Measurements from ENCODE around the gene NR2E1.

Gene NR2E1

DNA sequence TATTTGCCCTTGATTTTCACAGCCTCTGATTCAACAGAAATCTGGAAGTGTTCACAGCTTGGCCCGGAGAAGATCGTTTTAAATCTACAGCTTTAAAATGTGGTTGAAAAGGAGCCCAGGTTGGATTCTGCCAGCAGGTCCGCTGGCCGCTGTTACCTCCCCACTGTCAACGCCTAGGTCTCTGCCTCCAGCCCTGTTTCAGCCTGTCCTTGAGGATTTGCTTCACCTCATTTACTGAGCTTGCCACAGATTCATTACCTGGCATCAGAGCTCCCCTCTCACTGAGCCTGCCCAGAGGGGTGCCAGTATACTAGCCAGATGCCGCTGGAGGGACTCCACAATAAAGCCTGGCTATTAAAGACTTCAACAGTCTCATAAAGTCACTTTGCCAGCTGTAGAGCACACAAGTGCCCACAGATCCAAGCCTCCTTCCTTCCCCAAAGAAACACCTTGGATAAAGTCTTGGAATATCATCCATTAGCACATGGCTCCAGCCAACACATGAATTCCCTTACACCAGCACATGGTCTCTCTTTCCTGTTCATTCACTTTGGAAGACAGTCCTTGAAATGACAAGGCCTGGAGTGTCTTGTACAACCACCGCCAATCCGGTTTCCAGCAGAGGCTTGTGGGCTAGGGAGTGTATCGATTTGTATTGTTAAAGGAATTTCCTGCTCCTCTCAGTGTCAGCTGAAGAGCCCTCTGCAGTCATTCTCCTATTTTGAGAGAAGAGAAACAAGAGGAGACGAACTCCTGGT lies 9.5 kb upstream of the NR2E1 start:
- no peak for DNase-seq

DNA sequence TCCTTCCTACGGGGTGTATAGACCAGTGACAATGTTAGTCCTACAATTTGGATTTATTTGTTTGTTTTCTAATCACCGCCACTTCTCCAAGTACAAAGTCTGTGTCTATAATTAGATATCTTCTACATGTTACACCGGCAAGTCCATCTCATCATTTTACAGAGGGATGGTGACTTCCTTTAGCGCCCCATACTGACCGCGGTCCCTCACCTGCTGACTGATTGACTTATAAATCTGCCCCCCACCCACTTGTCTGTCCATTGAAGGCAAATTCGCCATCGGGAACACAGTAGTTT lies 8.9 kb upstream of the NR2E1 start:
- no peak for DNase-seq

GRCh38 chr6:108157234-108157980 lies 8.4 kb upstream of the NR2E1 start:
- peak in 26 of 58 donors; percentile 10 to 66 (median 36) for DNase-seq

- peak in 1 of 58 donors; percentile 53 for DNase-seq
Observed at GRCh38 chr6:108157981-108158525, 7.8 kb upstream of the NR2E1 start.

- no peak for DNase-seq
Observed at GRCh38 chr6:108159981-108160380, 5.8 kb upstream of the NR2E1 start.

- DNase-seq = no peak
Observed at GRCh38 chr6:108161724-108162282, 4.0 kb upstream of the NR2E1 start.

- no peak for DNase-seq
Observed at GRCh38 chr6:108163267-108163643, 2.6 kb upstream of the NR2E1 start.

GRCh38 chr6:108163644-108164542 lies 1.9 kb upstream of the NR2E1 start:
- DNase-seq = no peak

- DNase-seq = no peak
Observed at GRCh38 chr6:108164543-108164814, 1.3 kb upstream of the NR2E1 start.

DNA sequence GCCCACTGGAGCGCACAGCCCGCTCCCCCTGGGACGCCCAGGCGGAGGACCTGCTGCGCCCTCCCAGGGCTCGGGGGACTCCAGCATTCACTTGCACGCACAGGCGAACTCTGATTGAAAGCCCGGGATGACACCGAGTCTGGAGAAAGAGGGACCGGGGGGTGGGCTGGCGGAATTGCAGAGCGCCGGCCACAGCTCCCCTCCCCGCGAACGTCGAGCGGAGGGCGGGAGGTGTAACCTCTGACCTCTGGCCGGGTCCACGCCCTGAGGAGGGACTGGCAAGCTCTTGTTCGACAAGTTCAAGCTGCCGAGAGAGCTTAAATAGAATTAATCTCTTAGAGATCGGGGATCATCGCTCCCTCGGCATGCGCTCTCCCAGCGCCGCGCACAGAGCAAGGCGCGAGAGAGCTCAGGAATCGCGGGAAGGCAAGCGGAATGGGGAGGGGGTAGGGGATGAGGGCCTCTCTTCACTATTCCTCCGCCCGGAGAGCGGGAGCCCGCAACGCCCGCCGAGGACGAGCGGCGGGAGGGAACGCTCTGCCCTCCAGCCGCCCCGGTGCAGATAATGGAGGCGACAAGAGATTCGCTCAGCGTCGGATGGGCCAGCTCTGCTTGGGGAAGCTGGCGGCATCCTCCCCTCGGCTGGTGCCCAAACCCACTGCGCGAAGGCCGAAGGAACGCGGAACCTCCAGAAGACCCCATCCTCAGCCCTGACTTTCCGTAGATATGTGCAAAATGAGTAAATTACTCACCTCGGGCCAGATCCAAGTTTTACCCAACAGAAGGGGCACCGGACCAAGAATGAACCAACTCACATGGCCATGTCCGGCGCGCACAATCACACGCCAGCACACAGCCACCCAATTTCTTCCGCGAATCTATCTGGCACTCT lies 761 bp upstream of the NR2E1 start:
- DNase-seq = peak in 2 of 58 donors; percentile 22 to 65

GRCh38 chr6:108166664-108167448 lies 1.0 kb downstream of the NR2E1 start:
- DNase-seq = no peak

GRCh38 chr6:108167449-108168089 lies 1.7 kb downstream of the NR2E1 start:
- no peak for DNase-seq

- no peak for DNase-seq
Observed at GRCh38 chr6:108168090-108168463, 2.3 kb downstream of the NR2E1 start.

GRCh38 chr6:108168501-108169463 lies 3.0 kb downstream of the NR2E1 start:
- DNase-seq = peak in 15 of 58 donors; percentile 9 to 40 (median 22)

DNA sequence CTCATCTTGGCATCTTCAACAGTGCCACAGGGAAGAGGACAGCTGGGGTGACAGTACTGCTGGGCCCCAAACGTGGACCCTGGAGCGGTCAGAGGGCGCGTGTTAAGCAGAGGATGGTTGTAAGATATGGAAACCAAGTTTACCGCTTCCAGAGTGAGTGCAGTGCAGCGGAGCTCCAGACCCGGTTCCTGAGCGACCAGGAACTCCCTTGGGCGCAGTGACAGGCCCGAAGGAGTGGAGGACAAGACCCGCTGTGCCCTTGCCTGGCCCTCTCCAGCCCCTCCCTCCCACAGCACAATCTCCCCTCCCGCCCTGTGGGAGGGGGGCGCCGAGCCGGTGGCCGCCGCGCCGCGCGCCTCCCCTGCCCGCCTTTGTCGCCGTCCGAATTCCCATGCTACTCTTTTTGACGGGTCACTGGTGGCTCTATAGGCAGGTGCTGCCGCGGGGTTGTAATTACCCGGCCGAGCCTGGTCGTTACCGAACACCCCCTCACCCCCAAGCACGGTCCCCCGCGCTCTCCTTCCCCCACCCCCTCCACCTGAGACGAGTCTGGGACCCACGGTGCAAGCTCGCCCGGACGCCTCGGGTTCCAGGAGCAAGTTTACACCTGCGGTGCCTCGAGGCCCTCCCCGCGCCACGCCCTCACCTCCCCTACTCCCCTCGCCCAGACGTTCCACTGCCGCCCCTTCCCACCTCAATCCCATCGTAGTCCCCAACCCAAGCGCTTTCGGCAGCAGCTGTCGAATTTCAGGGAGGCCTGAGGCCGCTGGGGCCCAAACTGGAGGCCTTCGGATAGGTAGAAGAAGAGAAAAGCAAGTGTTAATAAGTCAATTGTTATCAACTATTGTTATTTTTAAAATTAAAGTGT lies 3.9 kb downstream of the NR2E1 start:
- no peak for DNase-seq

DNA sequence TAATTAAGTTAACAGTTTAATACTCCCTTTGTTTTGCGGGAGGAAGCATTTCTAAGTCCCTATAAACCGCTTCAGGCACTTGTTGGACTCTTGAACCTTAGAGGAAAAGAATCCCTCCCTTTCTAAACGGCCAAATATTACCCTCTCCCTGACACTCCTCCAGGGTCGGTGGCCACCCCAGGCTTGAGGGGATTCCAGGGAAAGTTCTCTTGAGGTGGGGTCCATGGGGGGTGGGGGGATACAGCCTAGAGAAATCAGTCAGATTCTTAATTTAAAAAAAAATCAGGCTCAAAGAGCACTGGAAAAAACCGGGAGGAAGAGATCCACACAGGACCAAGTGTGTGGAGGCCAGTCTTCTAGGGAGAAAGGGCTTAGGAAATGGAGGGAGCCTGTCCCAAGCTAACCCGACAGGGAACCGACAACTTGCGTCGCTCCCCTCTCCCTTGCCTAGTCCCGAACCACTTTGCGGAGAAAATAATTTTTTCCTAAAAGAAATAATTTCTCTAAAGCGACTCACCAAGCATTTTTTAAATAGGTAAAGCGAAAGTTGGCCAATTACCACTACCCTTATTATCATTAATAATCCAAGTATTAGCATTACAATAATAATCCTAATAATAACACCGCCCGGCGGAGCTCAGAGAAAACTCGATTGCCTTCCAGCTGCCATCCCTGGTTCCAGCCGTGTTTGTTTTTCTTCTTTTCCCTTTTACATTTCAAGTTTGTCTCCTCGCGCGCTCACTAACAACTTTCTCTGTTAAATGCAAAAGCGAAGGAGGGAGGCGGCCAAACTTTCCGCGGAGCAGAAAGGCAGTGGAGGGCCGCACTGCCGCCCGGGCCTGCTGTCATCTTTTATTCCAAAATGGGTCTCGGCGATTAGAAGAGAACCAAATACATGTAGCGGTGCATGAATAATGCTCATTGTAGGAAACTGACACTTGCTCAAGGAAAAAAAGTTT lies 4.8 kb downstream of the NR2E1 start:
- DNase-seq = peak in 6 of 58 donors; percentile 19 to 41 (median 30)
